ENCODE data around the gene CFDP1.

CFDP1 gene

DNA sequence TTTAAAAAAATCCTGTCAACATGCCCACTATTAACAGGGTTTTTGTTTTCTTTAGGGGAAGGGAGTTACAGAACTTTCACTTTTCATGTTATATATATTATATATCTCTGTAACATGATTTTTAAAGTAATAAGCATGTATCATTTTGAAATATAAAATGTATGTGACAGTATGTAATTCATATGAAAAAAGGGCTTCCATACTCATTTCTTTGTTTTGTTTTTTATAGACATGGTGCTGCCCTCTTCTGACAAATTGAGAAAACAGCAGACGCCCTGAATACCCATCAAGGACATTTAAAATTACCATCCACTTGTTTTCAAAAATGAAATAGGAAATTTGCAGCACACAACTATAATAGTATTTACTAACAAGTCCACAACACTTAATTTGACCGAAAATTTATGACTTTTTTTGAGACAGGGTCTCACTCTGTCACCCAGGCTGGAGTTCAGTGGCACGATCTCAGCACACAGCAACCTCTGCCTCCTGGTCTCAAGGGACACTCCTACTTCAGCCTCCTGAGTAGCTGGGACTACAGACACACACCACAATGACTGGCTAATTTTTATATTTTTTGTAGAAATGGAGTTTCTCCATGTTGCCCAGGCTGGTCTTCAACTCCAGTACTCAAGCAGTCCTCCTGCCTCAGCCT lies 30.4 kb downstream of the CFDP1 start:
- peak in 1 of 2 experiments; percentile 19 for DNase-seq

- DNase-seq: no peak
Observed at GRCh38 chr16:75402159-75402820, 31.0 kb downstream of the CFDP1 start.

- DNase-seq: no peak
Observed at GRCh38 chr16:75401691-75402090, 31.6 kb downstream of the CFDP1 start.

DNA sequence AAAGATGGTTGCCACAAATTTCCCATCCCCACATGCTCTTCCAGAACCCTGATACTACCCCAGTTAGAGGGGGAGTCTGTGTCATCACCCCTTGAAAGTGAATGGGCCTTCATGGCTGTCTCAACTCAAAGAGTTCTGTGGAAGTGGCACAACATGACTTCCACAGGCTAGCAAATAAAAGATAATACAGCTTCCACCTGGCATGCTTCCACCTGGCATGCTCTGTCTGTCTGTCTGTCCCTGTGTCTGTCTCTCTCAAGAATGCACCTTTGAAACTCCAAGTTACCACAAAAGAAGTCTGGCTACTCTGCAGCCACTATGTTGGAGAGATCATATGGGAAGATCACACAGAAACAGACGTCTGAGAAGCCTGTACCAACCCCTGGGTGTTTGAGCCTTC lies 35.0 kb downstream of the CFDP1 start:
- DNase-seq: no peak

GRCh38 chr16:75394941-75395340 lies 38.4 kb downstream of the CFDP1 start:
- DNase-seq: no peak

DNA sequence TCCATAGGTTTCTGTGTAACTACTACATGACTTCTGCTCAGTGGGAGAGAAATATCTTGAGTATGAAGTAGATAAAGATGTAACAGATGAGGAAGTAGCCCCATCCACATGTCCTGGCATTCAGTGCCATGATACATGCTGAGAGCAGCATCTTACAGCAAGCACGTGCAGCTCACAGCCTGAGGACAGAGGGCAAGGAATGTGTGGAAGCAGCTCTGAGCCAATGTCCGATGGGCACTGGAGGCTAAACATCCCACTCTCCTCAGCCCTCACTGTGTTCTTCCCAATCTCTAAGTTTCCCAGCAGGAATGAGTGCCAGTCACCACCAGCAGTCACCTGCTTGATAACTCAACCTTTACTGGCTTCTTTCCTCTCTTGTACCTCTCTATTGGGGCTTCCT lies 40.4 kb downstream of the CFDP1 start:
- DNase-seq: no peak

DNA sequence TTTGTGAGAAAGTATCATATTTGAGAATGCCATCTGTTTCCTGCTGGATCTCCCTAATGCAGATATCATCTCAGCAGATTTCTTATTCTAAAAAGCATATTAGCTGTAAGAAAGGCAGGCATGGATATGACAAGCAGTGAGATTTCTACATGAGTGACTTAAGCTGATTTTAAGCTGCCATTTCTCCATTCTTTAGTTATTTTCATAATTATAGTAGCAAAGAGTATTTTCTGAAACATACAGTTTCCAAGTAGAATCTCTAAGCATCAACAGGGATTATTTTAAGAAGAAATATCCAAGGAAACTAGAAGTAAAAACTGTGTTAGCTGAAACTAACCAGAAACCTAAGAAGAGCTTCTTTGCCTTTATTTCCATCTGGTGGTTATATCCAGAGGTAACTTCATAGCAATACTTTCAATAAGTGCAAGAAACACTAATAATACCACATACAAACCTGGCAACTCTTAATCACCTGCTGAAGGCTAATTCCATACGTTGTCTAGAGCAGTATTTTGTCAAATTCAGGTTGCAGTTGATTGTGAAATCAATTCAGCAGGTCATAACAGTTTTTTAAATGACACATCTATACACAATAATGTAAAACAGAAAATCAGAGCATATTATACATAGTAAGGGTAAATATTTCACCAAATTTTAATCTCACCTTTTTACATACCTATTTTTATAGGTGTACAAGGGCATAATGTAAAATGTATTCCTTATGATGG lies 42.2 kb downstream of the CFDP1 start:
- DNase-seq: no peak

DNA sequence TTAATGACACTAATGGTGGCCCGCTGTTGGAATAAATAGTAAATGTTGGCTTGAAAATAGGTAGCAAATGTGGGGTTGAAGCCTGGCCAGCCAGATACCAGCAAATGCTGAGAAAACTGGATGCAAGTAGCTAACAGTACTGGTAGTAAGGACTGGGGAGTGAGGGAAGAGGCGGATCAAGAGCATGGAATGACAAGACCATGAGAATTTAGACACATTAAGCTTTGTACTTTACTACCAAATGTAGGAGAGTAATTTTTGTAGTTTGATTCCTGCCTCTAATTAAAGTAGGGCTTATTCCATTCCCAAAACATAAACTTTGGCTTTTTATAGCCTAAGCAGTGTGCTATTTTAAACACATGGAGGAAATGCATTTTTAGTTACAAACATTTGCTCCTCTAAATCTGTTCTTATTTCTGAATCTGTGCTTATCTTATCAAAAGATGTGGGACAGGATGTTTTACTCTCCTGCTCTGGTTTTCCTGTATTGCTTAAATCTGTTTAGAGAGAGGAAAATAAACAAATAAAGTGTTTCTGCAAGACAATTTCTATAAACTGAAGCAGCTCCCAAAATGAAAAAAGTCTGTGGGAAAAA lies 44.1 kb downstream of the CFDP1 start:
- DNase-seq: no peak

DNA sequence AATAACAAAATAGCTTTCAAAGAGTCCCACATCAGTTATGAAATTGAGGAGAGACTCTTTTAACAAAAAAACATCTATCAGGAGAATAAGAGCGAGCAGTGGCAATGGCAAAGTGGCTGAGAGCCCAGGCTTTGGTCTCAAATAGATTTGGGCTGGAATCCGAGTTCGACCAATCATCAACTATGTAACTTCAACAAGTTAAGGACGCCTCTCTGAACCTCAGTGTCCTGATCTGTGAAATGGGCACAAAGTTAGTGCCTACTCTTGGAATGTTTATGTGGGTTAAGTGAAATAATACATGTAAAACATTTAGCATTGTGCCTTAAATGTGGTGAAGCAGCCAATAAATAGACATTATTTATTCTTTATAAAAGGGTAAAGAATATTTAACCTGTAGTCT lies 45.4 kb downstream of the CFDP1 start:
- DNase-seq: no peak

GRCh38 chr16:75385507-75386152 lies 47.7 kb downstream of the CFDP1 start:
- peak in 1 of 2 experiments; percentile 41 for DNase-seq

DNA sequence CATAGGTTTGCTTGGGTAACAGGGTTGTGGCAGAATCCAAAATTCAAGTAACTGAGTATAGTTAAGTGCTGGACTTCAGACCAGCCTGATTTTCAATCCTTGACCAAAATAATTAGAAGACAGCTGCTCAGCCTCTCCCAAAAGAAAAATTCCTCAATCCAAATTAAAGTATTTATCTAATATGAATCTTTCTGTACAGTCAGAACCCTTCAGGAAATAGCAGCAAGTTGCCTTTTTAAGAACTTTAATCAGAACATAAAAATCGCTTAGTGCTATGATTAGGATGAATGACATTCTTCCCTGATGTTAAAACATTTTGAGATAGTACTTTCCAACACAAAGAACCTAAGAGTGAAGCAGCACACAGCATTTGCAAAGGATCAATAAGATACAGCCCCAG lies 50.2 kb downstream of the CFDP1 start:
- DNase-seq: no peak

DNA sequence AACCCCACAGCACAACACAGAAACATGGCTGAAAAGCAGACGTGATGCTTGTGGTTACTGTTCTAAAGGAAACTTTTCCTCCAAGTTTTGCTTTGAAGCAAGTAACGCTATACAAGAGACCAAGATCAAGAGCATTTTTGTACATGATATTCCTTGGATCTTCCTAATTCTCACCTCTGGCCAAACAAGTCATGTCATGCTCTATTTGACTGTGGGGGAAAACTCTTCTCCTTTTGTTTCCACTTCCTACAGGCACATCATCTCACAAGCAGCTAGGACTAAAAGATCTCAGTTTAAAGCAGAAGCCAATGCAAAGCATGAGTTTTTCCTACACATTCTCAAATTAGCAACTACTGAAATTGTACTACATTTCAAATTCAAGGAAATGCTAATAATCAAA lies 50.7 kb downstream of the CFDP1 start:
- no peak for DNase-seq

- no peak for DNase-seq
Observed at GRCh38 chr16:75380870-75381269, 52.4 kb downstream of the CFDP1 start.

DNA sequence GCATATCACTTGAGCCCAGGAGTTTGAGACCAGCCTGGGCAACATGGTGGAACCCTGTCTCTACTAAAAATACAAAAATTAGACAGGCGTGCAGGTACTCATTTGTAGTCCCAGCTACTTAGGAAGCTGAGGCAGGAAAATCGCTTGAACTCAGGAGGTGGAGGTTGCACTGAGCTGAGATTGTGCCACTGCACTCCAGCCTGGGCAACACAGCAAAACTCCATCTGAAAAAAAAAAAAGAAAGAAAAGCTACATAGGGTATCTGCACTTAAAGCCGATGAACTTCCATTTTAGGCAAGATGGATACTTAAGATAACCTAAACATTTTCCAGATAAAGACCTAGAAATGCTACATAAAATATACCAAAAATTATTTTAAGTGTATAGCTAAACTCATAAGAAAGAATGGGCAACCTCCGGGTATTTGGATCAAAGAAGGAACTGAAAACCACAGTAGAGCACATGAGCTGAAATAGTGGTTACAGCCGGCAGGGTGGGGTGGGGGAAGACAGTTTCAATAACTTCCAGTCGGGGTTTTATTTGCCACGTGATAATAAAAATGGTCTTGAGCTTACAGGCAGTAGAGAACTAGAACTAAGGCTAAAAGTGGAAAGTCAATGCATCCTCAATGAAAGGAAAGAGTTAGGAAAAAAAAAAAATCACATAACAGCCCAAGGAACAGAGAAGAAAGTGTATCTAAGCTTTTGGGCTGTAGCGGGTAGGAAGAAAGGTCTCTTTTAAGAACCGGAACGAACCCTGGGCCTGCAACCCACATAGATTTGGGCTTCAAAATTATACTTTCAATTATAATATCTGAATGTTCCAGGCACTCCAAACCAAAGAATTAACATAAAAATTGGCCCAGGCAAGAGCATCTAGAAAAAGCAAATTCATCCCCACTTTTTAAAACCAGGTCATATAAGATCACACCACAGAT lies 53.1 kb downstream of the CFDP1 start:
- DNase-seq: no peak

GRCh38 chr16:75379339-75379738 lies 54.0 kb downstream of the CFDP1 start:
- DNase-seq: no peak

- DNase-seq: no peak
Observed at GRCh38 chr16:75378616-75379015, 54.7 kb downstream of the CFDP1 start.

DNA sequence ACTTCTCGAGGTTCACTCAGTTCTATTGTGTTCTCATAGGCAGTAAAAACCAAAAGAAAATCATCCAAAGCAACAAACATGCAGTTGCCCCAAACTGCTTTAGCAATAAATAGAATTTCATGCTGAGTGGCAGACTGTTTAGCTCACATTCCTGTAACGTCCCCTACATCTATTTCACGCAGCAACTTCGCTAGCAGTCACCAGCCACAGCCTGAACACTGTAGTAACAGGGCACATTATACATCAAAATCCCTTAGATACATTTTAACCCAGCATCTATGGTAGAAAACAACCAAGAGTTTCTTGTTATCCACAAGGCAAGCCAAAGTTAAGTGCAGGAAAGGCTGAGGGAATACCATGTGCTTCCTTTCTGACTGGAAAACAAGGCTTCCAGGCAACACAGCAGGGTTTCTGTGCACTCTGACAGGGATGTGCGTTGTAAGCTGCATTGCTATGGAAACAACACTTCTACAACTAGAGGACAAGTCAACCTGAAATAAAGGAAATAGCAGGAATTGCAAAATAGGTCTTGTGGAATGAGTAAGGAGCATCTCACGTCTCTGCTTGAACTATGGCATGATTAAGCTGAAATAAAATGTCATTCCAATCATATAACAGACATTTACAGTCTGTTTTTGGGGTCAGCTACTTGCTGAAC lies 55.4 kb downstream of the CFDP1 start:
- DNase-seq: no peak

DNA sequence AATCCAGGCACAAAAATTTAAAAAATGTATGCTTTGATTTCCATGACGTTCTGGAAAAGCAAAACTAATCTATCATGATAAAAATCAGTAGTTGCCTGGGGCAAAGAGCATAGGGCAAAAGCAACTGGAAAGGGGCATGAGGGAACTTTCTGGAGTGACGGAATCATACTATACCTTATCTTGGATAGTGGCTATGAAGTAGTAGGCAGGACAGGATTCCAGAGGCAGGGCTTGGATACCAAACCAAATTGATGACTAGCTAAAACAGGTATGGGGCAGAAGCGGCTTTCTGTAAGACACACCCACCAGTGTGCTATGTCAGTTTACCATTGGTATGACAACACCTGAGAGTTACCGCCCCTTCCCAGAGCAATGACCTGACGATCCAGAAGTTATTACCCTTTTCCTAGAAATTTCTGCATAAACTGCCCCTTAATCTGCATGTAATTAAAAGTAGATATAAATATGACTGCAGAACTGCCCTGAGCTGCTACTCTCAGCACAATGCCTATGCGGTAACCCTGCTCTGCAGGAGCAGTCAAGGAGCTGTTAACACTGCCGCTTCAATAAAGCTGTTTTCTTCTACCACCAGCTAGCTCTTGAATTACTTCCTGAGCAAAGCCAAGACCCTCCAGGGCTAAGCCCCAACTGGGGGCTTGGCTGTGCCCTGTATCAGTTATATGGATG lies 56.7 kb downstream of the CFDP1 start:
- DNase-seq: no peak

- no peak for DNase-seq
Observed at GRCh38 chr16:75374388-75374787, 58.9 kb downstream of the CFDP1 start.

GRCh38 chr16:75372236-75372856 lies 61.0 kb downstream of the CFDP1 start:
- no peak for DNase-seq

All from NCI-H526 (cell line).